Measurements from ENCODE around the gene ADAMTS12. TPM values are rescaled to one million over a fixed set of nuclear protein-coding genes. Genes with fewer than 3 reads are reported as not detected.

The ADAMTS12 gene
- total and polyA plus RNA-seq, 10 of the 15 experiments (the other 5 are each of a cell fraction or from before 2014, with no cell fraction given) = 0.11 to 35.8 (median 20.7) TPM

- TF ChIP-seq ZBTB40 (IDR thresholded peaks at IDR 0.05; ENCODE audit: borderline replicate concordance) = no peak
- no peak for TF ChIP-seq MLLT1 (IDR thresholded peaks at IDR 0.05)
- TF ChIP-seq, protein P1, sequence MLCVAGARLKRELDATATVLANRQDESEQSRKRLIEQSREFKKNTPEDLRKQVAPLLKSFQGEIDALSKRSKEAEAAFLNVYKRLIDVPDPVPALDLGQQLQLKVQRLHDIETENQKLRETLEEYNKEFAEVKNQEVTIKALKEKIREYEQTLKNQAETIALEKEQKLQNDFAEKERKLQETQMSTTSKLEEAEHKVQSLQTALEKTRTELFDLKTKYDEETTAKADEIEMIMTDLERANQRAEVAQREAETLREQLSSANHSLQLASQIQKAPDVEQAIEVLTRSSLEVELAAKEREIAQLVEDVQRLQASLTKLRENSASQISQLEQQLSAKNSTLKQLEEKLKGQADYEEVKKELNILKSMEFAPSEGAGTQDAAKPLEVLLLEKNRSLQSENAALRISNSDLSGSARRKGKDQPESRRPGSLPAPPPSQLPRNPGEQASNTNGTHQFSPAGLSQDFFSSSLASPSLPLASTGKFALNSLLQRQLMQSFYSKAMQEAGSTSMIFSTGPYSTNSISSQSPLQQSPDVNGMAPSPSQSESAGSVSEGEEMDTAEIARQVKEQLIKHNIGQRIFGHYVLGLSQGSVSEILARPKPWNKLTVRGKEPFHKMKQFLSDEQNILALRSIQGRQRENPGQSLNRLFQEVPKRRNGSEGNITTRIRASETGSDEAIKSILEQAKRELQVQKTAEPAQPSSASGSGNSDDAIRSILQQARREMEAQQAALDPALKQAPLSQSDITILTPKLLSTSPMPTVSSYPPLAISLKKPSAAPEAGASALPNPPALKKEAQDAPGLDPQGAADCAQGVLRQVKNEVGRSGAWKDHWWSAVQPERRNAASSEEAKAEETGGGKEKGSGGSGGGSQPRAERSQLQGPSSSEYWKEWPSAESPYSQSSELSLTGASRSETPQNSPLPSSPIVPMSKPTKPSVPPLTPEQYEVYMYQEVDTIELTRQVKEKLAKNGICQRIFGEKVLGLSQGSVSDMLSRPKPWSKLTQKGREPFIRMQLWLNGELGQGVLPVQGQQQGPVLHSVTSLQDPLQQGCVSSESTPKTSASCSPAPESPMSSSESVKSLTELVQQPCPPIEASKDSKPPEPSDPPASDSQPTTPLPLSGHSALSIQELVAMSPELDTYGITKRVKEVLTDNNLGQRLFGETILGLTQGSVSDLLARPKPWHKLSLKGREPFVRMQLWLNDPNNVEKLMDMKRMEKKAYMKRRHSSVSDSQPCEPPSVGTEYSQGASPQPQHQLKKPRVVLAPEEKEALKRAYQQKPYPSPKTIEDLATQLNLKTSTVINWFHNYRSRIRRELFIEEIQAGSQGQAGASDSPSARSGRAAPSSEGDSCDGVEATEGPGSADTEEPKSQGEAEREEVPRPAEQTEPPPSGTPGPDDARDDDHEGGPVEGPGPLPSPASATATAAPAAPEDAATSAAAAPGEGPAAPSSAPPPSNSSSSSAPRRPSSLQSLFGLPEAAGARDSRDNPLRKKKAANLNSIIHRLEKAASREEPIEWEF (IDR thresholded peaks at IDR 0.05; ENCODE audit: insufficient replicate concordance, low read depth, low read length) = no peak
Measured at GRCh38 chr5:33936381-33937016, 44.7 kb upstream of the ADAMTS12 start, which contains the start of gene RXFP3 (continued).
